HG02884 (cell line): ENCODE results near the gene TMEM131.

Source experiments
- ATAC-seq: cut with Tn5 transposase; IDR thresholded peaks from one replicate; pipeline ENCODE4 v1.9.1; 2021; ENCODE audit warnings: mild to moderate bottlenecking, moderate library complexity; ENCODE audit not compliant: unreplicated experiment

TMEM131 gene

DNA sequence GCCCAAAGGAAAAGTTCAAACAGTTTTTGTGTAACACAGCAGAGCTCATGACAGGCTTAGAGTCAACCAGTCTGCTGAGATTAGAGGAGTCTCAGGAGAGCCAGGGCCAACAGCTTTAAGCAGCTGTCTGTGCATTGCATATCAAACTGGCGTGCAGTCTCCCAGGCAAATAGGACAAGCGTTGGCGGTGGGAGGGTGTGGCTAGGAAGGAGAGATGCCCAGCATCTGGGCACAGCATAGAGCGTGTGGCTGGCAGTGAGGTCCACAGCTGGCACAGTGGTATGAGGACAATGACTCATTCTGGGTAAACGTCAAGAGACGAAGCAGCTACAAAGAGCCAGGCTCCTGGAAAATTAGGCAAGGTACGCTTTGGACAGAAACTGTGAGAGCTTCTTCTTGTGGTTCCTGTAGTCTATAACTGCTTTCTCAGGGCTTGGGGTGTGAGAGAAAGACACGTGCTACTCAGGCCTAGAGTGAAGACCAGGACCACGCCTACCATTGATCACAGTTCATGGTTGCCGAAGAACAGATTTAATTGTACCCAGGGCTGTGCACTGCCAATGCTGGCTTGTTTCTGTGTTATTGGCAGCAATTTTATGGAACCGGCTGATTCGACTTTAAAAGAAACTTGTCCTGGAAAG, 267.5 kb downstream of the TMEM131 start:
- no peak for ATAC-seq

DNA sequence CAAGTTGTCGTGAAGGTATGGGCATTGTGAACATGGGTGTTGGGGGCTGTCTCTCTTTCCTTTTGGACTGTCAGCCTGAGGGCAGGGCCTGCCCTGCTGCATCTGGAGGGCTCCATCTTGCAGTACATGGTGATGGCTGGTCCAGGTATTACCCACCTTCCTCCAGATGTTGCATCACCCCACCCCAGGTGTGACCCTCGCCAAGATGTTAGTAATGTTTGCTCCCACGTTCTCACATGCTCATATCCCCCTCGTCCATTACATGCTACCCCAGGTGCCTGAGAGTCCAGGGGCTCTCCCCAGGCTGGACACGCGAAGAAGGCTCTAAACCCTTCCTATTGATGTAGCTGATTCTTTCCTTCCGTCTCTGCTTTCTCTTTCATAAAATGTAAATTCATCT, 268.5 kb downstream of the TMEM131 start:
- no peak for ATAC-seq

DNA sequence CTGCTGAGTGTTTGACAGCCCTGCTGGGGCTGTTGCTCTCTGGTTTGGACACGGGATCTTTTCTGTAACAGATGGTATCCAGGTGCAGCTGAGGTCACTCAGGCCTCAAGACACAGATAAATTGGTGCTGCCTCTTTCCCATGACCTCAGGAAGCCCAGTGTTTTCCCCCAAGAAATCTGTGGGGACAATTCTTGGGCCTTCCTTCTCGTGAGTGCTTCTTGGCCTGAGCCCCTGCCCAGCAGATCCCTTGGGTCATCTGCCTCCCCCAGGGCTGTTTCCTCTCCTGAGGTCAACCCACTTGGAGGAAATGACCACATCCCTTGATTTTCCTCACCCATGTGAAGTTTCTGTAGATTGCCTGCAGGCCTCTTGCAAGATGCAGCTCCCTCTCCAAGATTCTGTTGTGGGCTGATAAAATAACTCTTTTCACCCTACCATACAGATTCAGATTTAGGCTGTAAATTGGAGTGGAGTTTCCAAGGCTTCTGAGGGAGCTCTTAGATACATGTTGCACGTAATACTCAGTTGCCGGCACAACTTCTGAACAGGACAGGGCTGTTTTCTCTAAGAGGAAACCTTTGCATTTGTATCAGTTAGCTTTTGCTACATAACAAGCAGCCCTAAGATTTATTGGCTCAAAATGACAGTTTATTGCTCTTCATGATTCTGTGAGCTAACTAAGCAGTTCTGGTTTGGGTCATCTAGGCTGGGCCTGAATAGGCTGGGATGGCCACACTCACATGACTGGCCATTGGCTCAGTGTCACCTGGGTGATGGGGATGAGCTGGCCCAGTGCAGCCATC, 269.3 kb downstream of the TMEM131 start:
- ATAC-seq, result no peak

DNA sequence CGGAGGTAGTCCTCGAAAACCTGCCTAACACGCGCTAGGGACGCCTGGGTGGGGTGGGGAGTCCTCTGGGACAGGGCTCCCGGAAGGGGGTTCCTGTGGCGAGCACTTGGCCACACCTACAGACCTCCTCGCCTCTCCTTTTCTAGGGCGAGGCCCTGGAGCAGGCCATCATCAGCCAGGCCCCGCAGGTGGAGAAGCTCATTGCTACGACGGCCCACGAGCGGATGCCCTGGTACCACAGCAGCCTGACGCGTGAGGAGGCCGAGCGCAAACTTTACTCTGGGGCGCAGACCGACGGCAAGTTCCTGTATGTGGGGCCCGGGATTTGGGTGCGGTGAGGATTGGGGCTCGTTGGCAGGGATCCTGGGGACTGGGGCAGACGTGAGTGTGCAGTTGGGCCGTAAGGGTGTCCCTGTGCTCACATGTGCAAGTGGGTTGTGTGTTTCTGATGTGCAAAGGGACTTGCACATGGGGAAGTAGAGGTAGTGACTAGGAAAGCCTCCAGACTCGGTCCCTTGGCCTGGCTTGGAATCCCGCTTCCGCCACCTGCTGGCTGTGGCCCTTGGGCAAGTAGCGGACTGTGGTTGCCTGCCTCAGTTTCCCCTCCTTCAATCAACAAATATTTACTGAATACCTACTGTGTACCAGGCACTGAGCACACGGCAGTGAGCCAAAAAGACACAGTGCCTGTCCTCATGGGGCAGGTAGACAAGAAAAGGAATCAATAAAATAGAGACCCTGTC, 270.6 kb downstream of the TMEM131 start:
- no peak for ATAC-seq

DNA sequence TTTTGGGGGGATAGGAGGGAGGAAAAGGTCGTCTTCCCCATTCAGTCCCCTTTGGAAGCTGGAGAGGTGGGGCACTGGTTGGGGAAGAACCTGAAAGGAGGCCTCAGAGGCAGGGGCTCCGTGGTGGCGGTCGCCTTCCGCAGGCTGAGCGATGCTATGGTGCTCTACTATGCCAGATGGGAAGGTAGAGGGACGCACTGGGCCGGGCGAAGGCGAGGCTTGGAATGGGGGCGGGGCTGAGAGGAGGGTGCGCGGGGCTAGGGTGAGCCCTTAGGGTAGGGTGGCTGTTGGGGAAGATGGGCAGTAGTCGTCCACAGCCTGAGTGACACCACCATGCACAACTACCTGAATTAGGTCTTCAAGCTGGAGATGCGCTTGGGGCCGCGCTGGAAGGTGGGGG, 271.2 kb downstream of the TMEM131 start:
- ATAC-seq, result no peak

DNA sequence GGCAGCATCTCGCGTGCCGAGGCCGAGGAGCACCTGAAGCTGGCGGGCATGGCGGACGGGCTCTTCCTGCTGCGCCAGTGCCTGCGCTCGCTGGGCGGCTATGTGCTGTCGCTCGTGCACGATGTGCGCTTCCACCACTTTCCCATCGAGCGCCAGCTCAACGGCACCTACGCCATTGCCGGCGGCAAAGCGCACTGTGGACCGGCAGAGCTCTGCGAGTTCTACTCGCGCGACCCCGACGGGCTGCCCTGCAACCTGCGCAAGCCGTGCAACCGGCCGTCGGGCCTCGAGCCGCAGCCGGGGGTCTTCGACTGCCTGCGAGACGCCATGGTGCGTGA, 271.7 kb downstream of the TMEM131 start:
- no peak for ATAC-seq

DNA sequence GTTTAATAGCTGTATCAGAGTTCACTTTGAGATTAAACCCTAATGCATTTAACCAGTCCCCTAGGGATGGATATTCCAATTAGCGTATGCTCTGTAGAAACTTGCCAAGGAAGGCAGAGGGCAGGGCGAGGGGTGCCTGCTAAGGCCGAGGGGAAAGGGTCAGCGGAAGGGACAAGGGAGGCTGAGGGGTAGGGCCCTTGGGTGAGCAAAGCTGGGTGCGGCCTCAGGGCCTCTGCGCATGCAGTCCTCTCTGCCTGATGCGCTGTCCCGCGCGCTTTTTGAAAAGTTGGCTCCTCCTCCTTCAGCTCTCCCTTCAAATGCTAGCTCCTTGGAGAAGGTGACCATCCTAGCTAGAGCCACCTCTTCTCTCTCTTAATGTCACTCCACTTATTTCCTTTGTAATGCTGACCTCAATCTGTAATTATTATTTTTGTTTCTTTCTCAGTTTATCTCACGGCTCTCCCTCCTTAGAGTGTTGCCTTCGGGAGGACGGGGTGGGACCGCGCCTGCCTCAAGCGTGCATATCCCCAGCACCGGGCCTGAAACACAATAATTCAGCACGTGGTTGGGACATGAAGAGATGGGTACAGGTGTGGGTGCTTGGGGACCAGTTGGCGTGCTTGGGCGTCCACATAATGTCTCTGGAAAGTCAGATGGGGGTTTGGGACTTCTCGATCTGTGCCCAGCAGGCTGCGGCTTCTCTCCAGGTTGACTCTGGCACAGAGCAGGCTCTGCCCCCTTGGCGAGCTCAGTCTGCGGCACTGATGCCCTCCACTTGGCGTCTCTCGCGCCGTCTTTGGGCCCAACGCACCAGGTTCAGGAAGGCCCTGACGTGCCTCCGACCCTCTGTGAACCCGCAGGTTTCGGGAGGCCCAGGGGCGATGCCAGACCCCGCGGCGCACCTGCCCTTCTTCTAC, 272.3 kb downstream of the TMEM131 start:
- ATAC-seq, result no peak

DNA sequence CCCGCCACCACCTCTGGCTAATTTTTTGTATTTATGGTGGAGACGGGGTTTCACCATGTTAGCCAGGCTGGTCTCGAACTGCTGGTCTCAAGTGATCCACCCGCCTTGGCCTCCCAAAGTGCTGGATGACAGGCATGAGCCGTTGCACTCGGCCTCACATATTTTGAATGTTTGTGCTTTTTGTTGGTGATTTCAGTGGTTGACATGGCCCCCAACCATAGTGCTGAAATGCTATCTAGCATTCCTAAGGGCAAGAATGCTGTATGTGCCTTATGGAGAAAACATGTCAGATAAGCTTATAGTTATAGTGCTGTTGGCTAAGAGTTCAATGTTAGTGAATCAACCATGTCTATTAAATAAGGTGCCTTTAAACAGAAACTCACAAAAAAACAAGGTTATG, 273.5 kb downstream of the TMEM131 start:
- no peak for ATAC-seq

DNA sequence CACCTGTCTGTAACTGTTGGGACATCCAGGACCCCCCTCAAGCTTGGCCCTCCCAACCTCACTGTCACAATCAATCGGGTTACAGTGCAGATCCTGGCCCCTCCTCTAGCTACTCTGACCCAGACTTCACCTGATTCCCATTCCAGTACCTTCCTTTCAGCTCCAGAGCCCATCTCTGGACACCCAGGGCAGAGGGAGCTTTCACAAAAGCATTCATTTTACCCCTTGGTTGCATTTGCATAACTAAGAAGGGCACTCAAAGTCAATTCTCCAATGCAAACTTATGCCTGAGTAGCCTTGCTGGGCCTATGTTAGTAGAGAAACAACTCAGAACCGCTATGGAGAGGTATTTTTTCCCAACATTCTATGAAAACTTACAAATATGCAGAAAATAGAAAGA, 275.0 kb downstream of the TMEM131 start:
- ATAC-seq, result no peak

DNA sequence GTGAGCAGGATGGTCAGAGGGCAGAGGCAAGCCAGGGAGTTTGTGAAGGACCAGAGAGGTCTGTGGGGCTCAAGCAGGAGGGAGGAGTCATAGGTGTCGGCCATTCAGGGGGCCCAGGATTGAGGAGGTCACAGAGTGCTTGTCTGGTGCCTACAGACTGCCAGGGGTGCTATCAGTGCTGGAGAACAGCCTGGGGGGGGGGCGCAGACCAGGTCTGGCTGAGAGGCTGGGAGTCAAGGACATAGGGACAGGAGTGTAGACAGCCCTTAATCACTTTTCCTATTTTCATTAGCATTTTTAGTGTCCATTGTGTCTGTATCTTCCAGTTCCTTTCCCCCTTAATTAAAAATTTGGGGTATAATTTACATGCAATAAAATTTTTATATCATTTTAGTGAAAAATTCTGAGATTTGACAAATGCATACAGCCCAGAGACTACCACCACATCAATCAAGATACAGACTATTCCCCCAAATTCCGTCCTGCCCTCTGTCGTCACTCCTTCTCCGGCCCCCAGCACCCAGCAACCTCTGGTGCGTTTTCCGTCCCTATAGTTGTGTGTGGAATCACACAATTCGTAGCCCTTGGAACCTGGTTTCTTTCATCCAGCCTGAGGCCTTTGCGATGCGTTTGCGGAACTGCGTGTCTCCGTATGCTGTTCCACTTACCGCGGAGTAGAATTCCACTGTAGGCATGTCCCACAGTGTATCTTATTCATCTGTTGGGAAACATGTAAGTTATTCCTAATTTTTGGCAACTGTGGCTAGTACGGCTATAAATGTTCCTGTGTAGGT, 276.2 kb downstream of the TMEM131 start:
- no peak for ATAC-seq

DNA sequence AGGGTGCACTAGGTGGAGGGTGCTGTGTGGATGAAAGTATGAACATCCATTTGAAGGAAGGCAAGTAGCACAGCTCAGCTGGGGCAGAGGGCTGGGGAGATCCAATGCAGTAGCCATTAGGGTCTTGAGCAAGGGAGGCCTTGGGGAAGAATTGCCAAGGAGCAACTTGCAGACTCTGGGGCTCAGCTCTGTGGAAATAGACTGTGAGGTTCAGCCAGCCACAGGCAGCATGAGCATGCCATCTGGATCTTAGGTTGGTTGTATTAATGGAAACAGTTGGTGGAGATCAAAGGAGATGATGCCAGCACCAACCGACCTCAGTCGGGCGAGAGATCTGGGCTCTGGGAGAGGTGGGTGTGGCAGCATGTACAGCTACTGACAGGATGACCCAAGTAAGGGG, 276.8 kb downstream of the TMEM131 start:
- ATAC-seq, result no peak

DNA sequence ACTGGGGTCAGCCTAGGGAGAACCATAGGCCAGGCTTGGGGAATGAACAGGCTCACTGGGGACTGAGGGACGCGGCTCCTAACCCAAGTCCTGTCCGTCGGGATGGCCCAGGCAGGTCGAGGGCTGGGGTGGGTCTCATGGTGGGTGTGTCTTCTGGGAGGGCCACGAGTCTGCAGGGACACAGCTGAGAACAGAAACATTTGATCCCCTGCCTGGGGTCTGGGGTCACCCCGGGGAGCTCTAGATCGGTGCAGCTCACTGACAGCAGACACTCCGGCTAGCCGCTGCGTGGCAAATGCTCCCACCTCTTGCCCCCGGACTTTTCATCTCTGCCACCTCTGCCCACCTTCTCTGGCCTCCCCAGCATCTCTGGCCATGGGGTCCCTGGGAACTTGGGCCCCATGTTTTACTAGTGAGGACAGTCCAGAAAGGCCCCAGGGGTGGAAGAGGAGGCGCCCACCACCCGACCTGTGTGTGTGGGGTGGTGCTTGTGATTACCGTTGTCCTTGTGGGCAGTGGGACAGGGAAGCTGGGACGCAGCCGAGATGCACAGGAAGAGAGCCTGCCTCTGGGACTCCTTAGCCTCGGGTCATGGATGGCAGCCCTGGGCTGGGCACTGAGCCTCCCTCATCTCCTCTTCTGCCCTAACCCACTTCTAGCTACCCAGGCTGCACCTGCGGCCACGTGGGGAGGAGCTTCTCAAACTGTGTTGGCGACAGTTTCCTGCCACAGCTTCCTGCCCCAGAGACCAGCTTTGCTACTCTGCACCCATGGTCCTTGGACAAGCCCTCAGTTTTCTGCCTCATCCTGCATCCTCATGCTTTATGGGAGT, 277.5 kb downstream of the TMEM131 start:
- no peak for ATAC-seq

DNA sequence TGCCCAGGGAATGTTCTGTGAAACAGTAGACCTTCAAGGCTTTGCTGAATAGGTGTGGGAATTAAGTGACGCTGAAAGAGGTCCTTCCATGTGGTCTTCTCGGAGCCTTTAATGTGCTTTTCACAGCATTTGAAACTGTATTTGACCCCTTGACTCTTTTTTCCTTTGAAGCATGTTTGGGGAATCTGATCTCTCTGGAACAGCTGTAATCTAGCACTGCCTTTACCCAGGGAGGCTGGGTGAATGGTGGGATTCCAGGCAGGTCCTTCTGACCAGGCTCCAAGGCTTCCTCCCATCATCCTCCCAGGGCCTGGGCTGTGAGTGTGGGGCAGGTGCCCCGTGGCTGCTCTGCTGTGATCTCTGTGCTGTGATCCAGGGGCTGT, 278.1 kb downstream of the TMEM131 start:
- ATAC-seq, result no peak

DNA sequence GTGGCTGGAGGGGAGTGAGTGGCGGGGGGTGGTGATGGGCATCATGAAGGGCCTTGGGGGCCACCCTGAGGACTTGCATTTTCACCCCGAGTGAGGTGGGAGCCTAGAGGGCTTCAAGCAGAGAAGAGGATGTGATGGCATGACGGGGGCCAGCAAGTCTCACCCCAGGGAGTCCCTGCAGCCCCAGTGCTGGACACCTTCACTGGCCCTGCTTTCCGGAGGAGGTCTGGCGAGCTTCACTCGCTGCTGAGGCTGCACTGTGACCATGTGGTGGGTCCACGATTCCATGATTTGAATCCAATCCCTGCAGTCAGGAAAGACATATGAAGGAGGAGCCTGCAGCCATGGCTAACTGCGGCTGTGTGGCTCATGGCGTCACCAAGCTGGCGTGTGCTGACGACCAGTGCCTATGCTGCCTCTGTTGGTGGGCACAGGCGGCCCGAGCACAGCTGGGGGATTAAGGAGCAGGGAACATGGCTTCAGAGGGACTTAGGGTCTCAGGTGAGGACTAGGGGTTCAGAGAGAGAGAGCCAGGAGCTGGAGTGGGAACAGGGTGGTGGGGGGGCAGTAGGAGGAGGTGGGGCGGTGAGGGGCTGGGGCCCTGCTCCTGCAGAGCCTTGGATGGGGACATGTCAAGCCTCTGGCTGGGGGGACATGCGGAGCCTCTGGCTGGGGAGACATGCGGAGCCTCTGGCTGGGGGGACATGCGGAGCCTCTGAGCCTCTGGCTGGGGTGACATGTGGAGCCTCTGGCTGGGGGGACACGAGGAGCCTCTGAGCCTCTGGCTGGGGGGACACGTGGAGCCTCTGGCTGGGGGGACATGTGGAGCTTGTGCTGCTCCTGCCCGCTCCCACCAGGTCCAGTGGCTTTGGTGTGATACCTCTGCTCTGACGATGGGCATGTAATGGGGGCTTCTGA, 278.8 kb downstream of the TMEM131 start:
- no peak for ATAC-seq

DNA sequence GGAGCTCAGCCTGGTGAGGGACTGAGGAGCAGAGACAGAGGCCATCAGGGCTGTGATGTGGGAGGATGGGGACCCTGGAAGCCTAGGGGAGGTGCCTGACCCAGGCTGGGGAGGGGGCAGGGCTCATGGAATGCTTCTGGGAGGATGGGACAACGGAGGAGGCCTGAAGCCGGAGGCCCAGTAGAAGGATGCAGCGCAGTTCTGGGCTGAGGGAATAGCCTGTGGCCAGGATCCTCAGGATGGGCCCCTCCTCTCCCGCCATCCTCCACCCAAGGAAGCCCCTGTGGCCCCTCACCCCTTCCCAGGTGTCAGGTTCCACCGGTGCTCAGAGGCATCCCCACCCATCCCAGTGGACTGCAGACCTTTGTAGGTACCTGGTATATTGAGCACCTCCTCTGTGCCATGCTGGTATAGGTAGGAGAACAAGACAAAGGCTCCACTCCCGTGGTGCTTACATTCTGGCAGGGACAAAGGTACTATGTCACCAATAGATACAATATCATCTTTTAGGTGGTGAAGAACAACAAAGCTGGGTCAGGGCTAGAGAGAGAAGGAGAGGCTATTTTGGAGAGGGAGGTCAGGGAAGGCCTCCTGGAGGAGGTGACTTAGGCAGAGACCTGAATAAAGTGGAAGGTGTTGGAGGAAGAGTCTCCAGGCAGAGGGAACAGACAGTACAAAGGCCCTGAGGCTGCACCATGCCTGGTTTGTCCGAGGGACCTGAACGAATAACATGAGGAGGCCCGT, 279.6 kb downstream of the TMEM131 start:
- ATAC-seq, result no peak

DNA sequence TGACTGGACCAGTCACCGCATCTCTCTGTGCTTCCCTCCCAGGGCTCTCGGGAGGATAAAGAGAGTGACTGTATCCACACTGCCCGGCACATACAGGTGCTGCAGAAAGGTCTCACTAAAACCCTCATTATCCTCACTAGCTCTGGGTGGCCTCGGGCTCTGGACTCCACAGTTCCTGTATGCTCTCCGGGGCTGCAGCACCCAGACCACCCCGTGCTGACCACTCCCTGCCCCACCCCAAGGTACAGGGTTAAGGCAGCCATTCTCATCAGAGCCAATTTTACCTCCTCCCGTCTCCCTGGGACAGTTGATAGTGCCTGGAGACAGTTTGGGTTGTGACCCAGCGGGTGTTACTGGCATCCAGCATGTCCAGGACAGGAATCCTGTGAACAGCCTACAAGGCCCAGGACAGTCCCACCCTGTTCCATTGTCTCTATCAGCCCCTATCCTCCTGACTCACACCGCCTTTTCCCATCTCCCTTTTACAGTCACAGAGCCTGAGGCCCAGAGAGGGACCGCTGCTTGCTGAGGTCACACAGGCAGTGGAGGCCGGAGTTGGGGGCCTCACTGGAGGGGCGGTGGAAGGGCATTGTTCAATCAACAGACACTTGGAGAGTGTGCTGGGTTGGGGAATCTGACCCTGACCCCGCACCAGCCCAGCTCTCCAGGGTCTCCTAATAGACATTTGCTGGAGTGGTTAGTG, 280.6 kb downstream of the TMEM131 start:
- ATAC-seq, result no peak
